HG02763 (cell line): ENCODE measurements around the gene CYTH1.

ENCODE experiments used
- ATAC-seq: cut with Tn5 transposase; IDR thresholded peaks from one replicate; pipeline ENCODE4 v1.9.1; 2021; ENCODE audit warnings: mild to moderate bottlenecking, moderate library complexity; ENCODE audit not compliant: unreplicated experiment

Gene CYTH1

DNA sequence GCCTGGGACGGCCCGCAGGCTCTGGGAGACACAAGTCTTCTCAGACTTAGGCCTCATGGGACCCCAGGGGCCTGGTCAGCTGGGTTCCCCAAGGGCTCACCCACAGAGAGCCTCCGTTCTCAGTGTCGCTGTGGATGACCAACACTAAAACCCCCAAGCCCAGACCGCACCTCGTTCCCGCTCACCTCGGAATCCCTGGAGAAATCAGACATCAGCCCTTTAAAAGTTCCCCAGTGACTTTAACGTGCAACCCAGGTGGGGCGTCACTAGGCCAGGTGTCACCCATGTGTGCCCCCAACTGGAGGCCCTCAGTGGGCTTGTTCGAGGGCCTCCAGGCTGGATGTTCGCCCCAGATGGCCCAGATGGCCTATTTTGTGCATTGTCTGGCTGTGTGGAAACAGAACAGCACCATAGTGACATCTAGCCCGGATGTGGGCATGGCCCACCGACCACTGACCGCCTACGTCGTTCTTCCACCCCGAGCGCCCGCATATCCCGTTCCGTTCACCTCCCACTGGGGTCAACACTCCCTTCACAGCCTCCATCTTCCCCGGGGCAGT lies 152.6 kb downstream of the CYTH1 start:
- ATAC-seq = no peak

DNA sequence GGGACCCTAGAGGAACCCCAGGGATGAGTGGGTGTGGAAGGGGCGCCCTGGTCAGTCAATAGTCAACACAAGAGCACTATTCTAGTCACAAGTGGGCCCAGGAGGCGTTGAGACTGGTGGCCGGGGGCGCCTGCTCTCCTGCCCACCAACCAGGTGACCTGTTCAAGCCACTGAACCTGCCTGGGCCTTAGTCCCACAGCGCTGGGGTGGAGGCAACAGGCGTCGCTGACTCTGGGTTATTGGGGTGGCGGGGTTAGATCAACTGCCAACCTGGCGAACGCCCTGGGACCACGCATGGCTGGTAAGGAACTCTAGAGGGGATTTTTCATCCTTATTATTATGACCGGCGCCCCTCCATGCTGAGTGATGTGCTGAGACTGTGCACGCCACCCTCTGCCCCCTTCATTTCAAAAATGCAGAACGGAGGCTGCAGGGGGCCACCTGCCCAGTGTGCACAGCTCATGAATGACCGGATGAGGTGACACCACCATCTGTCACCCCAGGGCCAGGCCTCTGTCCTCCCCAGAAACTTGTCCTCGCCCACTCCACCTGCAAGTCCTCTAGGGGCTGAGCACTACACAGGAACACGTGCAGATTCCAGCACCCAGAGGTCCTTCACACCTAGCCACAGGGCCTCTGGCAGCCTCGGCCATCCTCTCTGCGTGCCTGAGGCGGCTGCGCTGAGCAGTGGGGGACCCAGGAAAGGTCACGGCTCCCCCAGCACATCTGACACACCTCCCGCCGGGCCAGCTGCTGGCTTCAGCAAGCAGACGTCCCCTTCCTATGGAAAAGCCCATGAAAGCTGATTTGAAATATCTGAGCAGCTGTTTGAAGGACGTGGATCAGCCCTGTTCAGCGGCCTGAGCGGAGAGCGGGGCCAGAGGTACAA lies 153.3 kb downstream of the CYTH1 start:
- no peak for ATAC-seq

DNA sequence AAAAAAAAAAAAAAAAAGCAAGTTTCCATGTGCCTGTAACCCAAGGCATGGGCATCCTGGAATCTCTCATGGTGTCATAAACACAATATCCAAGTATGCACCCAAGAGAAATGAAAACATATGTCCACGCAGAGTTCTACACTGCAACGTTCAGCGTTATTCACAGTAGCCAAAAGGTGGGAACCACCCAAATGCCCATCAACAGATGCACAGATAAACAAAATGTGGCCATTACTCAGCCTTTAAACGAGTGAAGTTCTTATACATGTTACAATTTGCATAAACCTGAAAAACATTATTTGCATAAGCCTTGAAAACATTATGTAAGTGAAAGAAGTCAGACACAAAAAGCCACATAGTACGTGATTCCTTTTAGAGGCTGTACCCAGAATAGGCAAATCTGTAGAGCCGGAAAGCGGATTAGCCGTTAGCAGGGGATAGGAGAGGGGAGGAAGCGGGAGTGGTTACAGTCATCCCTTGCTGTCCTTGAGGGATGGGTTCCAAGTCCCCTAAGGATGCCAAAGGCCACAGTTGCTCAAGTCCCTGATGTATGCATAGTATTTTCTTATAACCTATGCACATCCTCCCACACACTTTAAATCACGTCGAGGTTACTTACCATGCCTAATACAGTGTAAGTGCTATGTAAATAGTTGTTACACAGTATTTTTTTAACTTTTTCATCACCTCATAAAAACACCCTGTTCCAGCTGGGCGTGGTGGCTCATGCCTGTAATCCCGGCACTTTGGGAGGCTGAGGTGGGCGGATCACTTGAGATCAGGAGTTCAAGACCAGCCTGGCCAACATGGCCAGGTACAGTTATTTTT lies 157.5 kb downstream of the CYTH1 start:
- no peak for ATAC-seq
